ENCODE results near the gene FAM110D.

Gene FAM110D

DNA sequence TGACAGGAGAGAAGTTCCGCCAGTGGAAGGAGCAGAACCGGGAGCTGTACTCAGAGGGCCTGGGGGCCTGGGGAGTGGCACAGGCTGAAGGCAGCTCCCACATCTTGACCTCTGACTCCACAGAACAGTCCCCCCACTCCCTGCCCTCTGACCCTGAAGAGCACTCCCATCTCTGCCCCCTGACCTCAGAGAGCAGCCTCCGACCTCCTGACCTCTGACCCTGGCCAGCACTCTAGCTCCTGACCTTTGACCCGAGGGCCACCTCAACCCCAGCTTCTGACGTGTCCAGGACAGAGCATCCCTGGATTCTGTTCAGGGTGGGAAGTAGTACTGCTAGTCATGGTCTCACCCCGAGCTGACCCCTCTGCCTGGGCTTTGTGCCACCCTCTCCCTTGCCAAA is 30.5 kb downstream of the FAM110D start:
- no peak for DNase-seq (ENCODE audit: low spot score)

DNA sequence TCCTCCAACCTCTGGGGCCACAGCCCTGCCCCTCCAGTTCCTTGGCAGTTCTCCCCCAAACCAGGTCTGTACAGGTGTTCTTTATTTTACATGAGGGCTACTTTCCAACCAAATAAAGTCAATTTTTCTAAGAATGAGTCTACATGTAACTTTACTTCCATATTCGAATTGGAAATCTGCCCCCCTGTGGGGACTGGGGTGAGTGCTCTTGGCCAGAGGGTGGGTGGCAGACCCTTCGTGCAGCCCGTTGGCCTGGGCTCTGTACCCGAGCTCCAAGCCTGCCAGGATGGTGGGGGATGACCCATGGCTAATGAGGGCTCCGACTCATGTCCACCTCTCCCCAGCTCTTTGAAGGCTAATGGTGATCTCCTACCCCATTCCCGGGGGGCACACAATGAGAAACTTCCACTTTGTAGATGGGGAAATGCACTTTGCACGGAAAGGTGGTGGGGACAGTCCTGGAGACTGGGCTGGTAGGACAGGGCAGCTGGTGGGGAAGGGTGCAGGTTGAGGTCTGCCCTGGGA is 30.9 kb downstream of the FAM110D start:
- DNase-seq (ENCODE audit: low spot score), result no peak

DNA sequence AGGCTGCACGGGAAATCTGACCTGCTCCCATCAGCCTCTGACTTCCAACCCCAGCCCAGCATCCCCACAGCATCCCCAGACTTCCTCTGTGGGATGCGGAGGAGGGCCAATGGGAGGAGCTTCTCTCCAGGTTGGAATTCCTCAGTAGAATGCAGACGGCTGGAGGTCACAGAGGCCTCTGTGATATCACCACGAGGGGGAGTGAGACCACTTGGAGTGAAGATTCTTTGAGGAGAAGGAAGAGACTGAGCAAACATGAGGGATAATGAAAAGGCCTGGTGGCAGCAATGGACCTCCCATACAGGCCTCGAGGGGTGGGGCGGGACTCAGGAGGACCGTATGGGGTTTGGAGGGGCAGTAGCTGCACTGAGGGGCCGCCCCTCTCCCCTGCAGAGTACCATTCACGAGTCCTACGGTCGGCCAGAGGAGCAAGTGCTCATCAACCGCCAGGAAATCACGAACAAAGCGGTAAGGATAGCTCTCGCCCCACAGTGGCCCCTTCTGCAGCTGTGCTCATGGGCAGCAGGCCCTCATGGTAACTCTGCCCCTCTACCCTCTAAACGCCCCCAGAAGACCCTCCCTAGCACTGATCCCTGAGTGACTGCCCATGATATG is 31.6 kb downstream of the FAM110D start, which contains the start of gene CATSPER4:
Gene CATSPER4, plus strand, starts transcription at position 230 of the 615 bp plus-strand sequence. Its CDS starts 26 bp downstream, at position 256.
- DNase-seq (ENCODE audit: low spot score), result no peak

DNA sequence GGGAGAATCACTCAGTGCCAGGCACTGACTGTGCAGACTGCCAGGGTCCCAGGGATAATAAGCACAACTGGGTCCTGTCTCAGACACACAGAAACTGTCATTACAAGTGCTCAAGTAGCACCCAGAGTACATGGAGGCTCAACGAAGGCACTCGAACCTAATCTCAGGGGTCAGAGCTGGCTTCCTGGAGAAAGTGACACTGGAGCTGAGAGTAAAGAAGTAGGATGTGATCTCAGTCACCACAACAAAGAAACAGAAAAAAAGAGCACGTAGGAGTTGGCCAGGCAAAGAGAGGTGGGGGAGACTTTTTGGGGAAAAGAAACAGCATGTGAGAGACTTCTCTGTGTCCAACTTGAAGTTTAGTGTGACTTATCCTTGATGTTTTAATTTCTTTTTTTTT is 32.9 kb downstream of the FAM110D start:
- no peak for DNase-seq (ENCODE audit: low spot score)

DNA sequence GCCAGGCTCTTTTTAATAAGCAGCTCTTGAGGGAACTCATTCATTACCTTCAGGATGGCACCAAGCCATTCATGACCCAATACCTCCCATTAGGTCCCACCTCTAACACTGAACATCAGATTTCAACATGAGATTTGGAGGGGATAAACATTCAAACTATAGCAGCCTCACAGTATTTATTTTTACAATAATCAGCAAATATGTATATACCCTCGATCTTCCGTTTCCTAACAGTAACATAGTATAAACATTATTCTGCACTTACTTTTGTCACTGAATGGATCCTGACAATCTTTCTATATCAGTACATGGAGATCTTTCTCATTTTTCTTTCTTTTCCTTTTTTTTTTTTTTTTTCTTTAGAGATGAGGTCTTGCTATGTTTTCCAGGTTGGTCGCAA is 36.9 kb downstream of the FAM110D start:
- DNase-seq (ENCODE audit: low spot score), result no peak

DNA sequence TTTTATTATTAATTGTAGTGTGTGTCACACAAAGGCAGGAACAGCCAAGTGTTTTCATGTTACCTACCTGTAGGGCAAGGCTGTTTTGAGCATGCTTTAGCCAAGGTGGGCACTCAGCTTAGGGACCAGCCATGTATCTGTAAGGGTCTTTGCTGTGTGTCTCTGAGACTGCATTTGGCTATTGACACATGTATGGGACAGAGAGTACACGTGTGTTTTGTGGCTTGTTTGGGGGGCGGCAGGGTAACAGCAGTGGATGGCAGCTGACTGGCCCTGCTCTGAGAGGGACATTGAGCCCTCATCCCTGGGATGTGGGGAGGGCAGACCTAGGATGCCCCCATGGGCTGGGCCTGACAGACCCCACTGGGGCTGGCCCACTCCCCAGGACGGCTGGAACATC is 38.4 kb downstream of the FAM110D start:
- no peak for DNase-seq (ENCODE audit: low spot score)

DNA sequence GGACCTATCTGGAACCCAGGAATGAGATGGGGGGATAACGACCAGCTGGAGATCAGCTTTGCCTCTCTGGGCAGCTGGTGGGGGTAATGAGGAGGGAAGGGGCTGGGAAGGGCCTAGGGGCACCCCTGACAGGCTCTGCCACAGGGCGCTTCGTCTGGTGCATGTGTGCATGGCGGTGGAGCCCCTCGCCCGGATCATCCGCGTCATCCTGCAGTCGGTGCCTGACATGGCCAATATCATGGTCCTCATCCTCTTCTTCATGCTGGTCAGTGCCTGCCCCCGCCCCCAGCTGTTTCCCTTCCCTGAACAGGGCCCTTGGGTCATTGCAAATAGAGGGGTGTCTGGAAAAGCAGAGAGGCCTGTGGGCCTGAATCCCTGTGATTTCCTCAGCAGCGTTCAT is 38.9 kb downstream of the FAM110D start:
- DNase-seq (ENCODE audit: low spot score), result no peak

DNA sequence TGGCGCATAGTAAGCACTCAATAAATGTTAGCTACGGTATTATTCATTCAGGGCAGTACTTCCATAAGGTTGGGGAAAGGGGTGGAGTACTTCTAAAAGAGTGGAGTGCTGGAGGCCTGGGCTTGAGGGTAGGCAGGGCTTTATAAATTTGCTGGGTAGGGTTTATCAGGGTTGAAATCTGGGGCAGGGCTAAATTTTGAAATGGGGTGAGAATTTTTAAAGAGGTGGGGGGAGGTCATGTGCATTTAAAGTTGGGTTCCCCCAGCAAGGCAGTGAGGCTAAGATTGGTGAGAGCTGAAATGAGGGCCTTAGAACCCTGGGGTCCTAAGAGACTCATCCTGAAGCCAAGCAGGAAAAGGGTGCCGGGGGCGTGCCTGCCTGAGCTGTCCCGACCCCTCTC is 41.5 kb downstream of the FAM110D start:
- DNase-seq (ENCODE audit: low spot score), result no peak

DNA sequence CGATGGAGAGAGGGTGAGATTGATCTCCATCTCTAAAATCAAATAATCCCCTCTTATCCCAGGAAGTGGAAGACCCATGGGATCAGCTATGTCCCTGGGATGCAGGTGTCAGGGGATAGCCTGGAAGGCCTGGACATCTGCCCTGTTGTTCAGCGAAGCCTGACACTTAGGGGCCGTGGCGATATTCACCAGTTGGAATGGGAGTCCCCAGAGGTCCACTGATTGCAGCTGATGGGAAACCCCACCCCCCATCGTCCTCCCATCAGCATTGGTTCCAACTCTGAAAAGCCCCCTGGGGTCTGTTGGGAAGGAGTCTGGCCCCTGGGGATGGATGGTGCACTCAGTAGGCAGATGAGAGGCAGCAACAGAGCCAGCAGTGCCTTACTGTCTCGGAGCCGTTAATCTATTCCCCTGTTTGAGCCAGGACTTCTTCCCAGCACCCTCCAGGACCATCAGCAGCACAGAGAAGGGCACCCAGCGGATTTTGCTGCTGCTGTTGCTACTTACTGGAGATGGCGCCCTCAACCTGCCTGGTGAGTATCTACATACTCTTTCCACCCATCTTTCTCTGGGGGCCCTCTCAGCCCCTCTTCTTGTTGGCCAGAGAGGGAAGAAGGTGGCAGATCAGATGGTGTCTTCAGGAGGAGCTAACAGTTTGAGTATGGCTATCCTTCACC is 44.9 kb downstream of the FAM110D start:
- DNase-seq (ENCODE audit: low spot score), result no peak

DNA sequence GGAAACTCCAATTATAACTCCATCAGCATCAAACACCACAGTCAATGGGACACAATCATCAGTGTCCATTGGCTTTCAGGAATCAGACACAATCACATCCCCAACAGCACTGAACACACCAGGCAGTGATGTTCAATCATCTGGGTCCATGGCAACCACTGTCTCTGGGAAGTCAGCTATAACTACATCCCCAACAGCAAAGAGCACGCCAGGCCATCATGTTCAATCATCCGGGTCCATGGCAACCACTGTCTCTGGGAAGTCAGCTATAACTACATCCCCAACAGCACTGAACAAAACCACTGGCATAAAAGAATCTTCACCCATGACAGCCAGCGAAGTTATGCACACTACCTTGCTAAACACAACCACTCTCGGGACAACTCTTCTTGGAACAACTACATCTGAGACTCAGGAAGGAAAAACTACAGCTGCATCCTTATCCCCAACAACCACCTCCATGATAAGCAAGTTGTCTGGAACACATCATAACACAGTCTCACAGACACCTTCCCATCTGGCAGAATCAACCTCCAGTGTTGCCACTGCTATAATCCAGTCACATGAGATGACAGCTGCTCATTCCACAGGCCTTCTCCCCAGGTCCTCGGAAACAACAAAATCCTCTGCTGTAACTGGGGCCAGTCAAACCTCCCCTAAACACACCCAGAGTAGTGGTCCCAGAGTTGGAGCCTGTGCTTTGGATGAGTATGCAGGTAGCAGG is 51.4 kb downstream of the FAM110D start:
- DNase-seq (ENCODE audit: low spot score), result no peak

DNA sequence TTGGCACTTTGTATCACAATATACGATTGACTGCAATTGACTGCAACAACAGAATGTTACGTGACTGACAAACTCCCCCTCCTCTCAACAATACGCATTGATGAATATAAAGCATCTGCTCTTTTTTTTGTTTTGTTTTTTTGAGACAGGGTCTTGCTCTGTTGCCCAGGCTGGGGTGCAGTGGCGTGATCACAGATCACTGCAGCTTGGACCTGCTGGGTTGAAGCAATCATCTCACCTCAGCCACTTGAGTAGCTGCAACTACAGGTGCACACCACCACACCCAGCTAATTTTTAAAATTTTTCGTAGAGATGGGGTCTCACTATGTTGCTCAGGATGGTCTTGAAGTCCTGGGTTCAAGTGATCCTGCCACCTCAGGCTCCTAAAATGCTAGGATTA is 53.8 kb downstream of the FAM110D start:
- DNase-seq (ENCODE audit: low spot score), result no peak

DNA sequence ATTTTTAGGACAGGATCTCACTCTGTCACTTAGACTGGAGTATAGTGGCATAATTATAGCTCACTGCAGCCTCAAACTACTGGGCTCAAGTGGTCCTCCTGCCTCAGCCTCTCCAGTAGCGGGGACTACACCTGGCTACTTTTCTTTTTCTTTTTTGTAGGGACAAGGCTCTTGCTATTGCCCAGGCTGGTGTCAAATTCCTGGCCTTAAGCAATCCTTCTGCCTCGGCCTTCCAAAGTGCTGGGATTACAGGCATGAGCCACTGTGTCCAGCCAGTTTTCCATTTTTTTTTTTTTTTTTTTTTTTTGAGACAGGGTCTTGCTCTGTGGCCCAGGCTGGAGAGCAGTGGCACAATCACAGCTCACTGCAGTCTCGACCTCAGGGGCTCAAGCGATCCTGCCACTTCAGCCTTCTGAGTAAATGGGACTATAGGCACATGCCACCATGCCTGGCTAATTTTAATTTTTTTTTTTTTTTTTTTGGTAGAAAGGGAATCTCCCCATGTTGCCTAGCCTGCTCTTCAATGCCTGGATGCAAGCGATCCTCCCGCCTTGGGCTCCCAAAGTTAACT is 54.5 kb downstream of the FAM110D start:
- DNase-seq (ENCODE audit: low spot score), result no peak

Measured in hepatic stellate cell (primary cell).